GM12892 (cell line): Measurements from ENCODE around the gene THUMPD3.

Experiments used
- POLR2A ChIP-seq: IDR thresholded peaks from 2 replicates; pipeline ENCODE4 v1.6.1; 2011; ENCODE audit warnings: low read depth, low read length, control low read depth
- POLR2AphosphoS5 ChIP-seq: IDR thresholded peaks from 2 replicates; pipeline ENCODE4 v1.6.1; 2011; ENCODE audit warnings: low read depth, low read length, control low read depth
- TAF1 ChIP-seq: IDR thresholded peaks from 2 replicates; pipeline ENCODE4 v1.6.1; 2011; ENCODE audit warnings: low read depth, mild to moderate bottlenecking, control low read depth, low read length, borderline replicate concordance

DNA sequence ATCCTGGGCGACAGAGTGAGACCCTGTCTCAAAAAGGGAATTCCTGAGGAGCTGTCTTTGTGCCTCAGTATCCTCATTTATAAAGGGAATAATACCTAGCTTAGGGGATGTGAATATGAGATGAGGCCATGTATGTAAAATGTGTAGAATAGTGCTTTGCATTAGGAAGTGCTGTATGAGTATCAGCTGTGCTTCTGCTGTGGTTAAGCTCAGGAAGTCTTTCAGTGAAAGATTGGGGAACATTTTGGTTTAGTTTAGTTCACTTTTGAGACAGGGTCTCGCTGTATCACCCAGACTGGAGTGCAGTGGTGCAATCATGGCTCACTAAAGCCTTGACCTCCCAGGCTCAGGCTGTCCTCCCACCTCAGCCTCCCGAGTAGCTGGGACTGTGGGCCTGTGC lies 10.6 kb downstream of the THUMPD3 start:
- TF ChIP-seq POLR2A (no peak), POLR2AphosphoS5 (no peak), TAF1 (no peak)
